Transverse colon (tissue), 4 donors: ENCODE results near the gene SNX1.
A peak's percentile ranks its signal among the peaks of the same experiment; 100 is the strongest.

ENCODE experiments used
- EP300 ChIP-seq: sonication (generic); formaldehyde crosslinking; IDR thresholded peaks from one replicate; pipeline ENCODE4 v1.6.1; 2017; ENCODE audit warnings: antibody characterized with exemption, low read depth
- POLR2A ChIP-seq: fragments of 450-650 bp; IDR thresholded peaks from one replicate; pipeline ENCODE4 v1.6.1; 2016; ENCODE audit warnings: antibody characterized with exemption, mild to moderate bottlenecking, moderate library complexity
- POLR2AphosphoS5 ChIP-seq, 3 donors: sonication (generic); formaldehyde crosslinking; IDR thresholded peaks; one replicate each; pipeline ENCODE4 v1.6.1; 2016; ENCODE audit warnings: antibody characterized with exemption in 3 of 3
- TF ChIP-seq, protein P1 (sequence below), 5 experiments: fragments of 200-600 bp in 3 of 5; fragments of 450-650 bp in 2 of 5; sonication (generic) in 3 of 5; IDR thresholded peaks; 1 replicate in 2 of 5; 2 replicates in 3 of 5; pipeline ENCODE4 v1.5.1; 2016 to 2017; ENCODE audit warnings: antibody characterized with exemption in 5 of 5, inconsistent platforms in 3 of 5, mild to moderate bottlenecking in 2 of 5, moderate library complexity in 1 of 5

DNA sequence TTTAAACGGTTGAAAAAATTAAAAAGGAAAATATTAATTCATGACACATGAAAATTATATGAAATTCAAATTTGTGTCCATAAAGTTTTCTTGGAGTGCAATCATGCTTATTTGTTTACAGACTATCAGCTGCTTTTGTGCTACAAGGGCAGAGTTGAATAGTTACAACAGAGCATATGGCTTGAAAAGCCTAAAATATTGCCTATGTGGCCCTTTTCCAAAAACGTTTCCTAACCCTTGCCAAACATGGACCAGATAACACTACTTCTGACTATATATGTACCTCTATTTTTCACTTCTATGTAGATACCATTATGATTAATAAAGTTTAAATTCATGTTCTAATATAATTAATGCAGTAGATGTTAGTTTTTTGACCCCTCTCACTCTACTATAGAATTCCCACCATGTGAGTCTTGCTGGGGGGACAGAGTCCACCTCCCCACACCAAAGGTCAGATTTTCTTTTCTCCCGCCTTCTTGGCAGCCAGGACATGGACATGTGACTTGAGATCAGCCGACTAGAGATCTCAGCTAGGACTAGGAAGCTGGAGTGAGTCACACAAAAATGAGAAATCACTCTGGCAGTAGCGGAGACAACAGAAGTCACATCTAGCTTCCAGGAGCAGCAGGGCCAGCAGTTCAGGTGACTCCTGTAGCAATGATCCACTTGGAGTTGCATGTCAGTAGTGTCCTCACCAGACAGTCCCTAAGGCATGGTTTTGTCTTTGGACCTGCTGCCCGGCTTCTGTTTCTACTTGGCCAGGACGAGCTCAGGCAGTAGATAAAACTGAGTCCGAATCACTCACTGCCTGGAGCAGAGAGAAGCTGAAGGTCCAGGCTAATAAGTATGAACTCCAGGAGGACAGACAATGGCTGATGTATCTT lies 24.6 kb upstream of the SNX1 start:
- TF ChIP-seq, protein P1, sequence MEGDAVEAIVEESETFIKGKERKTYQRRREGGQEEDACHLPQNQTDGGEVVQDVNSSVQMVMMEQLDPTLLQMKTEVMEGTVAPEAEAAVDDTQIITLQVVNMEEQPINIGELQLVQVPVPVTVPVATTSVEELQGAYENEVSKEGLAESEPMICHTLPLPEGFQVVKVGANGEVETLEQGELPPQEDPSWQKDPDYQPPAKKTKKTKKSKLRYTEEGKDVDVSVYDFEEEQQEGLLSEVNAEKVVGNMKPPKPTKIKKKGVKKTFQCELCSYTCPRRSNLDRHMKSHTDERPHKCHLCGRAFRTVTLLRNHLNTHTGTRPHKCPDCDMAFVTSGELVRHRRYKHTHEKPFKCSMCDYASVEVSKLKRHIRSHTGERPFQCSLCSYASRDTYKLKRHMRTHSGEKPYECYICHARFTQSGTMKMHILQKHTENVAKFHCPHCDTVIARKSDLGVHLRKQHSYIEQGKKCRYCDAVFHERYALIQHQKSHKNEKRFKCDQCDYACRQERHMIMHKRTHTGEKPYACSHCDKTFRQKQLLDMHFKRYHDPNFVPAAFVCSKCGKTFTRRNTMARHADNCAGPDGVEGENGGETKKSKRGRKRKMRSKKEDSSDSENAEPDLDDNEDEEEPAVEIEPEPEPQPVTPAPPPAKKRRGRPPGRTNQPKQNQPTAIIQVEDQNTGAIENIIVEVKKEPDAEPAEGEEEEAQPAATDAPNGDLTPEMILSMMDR (IDR thresholded peaks at IDR 0.05): no peak
- TF ChIP-seq POLR2A: no peak
- TF ChIP-seq EP300: no peak
- peak; percentile 9 to 25 (median 22) for TF ChIP-seq POLR2AphosphoS5 (IDR thresholded peaks at IDR 0.05)
